ENCODE results near the gene PCDHGC4.

- peak; percentile 100 for TF ChIP-seq CTCF (conservative IDR thresholded peaks at IDR 0.05; ENCODE audit: low read depth, low read length)
- no peak for TF ChIP-seq EZH2 (IDR thresholded peaks at IDR 0.05; ENCODE audit: borderline replicate concordance, low read depth, low read length, poor library complexity, severe bottlenecking)
Observed at GRCh38 chr5:141524604-141525597, 40.1 kb downstream of the PCDHGC4 start.

All from A673 (cell line).